Caco-2 (cell line): ENCODE measurements around the gene SOCS1. TPM values are rescaled to one million over a fixed set of nuclear protein-coding genes. Genes with fewer than 3 reads are reported as not detected.

Experiments
- BruUV-seq: library from RNA; stranded (reverse); fragments of 400-500 nt; replicated peaks from 2 replicates; lab custom pipeline; 2021; lab: Mats Ljungman, UMichigan
- CTCF ChIA-PET: fragments of 300-600 bp; sonication (Branson Sonifier 250); formaldehyde crosslinking; loops from one replicate; lab custom pipeline; 2022; ENCODE audit warnings: antibody characterized with exemption; lab: Charles Lee
- POLR2A ChIA-PET: fragments of 300-600 bp; sonication (Branson Sonifier 250); formaldehyde crosslinking; loops from one replicate; lab custom pipeline; 2022; ENCODE audit warnings: antibody characterized with exemption; lab: Charles Lee
- DNase-seq, 2 experiments: peaks; one replicate each; pipeline versions ENCODE4 v3.0.0 to v3.0.0-alpha.2; 2020 to 2022
- H3K27me3 ChIP-seq: replicated peaks from 2 replicates; pipeline ENCODE4 v1.6.0; 2011; ENCODE audit warnings: low read length; ENCODE audit not compliant: control insufficient read depth, insufficient read depth
- H3K36me3 ChIP-seq: 2 replicates; pipeline ENCODE4 v1.5.1; 2011; ENCODE audit warnings: low read length; ENCODE audit not compliant: control insufficient read depth, insufficient read depth
- H3K4me1 ChIP-seq: fragments of 250-450 bp; sonication (Bioruptor Pico); 2 replicates; pipeline ENCODE4 v1.5.1; 2020; ENCODE audit warnings: mild to moderate bottlenecking
- H3K4me3 ChIP-seq: 2 replicates; pipeline ENCODE4 v1.5.1; 2011; ENCODE audit warnings: low read depth, mild to moderate bottlenecking, control low read depth, low read length
- H3K9me3 ChIP-seq: fragments of 250-450 bp; sonication (Bioruptor Pico); 2 replicates; pipeline ENCODE4 v1.5.1; 2020; ENCODE audit warnings: mild to moderate bottlenecking, moderate library complexity
- H3K27ac Mint-ChIP-seq: one replicate; pipeline ENCODE4 v1.8.0; 2022; ENCODE audit warnings: mixed read lengths; ENCODE audit not compliant: unreplicated experiment
- H3K27me3 Mint-ChIP-seq: one replicate; pipeline ENCODE4 v1.8.0; 2022; ENCODE audit warnings: mixed read lengths; ENCODE audit not compliant: insufficient read depth, unreplicated experiment
- H3K36me3 Mint-ChIP-seq: one replicate; pipeline ENCODE4 v1.8.0; 2022; ENCODE audit warnings: mild to moderate bottlenecking, mixed read lengths; ENCODE audit not compliant: insufficient read depth, unreplicated experiment
- H3K4me1 Mint-ChIP-seq: one replicate; pipeline ENCODE4 v1.8.0; 2022; ENCODE audit warnings: low read depth, mixed read lengths; ENCODE audit not compliant: unreplicated experiment
- H3K4me3 Mint-ChIP-seq: one replicate; pipeline ENCODE4 v1.8.0; 2022; ENCODE audit warnings: mild to moderate bottlenecking, moderate library complexity, mixed read lengths; ENCODE audit not compliant: unreplicated experiment
- H3K9me3 Mint-ChIP-seq: one replicate; pipeline ENCODE4 v1.8.0; 2022; ENCODE audit warnings: mixed read lengths; ENCODE audit not compliant: unreplicated experiment
- CTCF ChIP-seq, 2 experiments: fragments of 200-600 bp in 1 of 2; IDR thresholded peaks; 1 replicate in 1 of 2; 2 replicates in 1 of 2; pipeline versions ENCODE4 v1.5.1 to v1.8.0; 2011 to 2022; ENCODE audit warnings: antibody characterized with exemption in 1 of 2, control low read depth in 1 of 2, inconsistent platforms in 1 of 2, low read depth in 1 of 2, low read length in 1 of 2, mild to moderate bottlenecking in 1 of 2, moderate library complexity in 1 of 2; ENCODE audit not compliant: insufficient read depth in 1 of 2, severe bottlenecking in 1 of 2, unreplicated experiment in 1 of 2
- intact Hi-C: fragments of 100-400 bp; cut with micrococcal nuclease; formaldehyde crosslinking; loops from one replicate; pipeline ENCODE4 v1.10.0; 2022; ENCODE audit not compliant: unreplicated experiment
- total RNA-seq: library from RNA; stranded (reverse); gene quantifications from 2 replicates; pipeline ENCODE4 v1.2.3, GENCODE V29; 2022

Gene SOCS1
- total RNA-seq, 1 experiment from 2014 or later, result 13.2 TPM

- BruUV-seq, result no TSS peak
- Histone ChIP-seq H3K4me3 (no peak overlapping the region), H3K27me3 (no peaks in the 10 kb centered on the region), H3K4me1 (no peaks in the 10 kb centered on the region), H3K9me3 (no peaks in the 10 kb centered on the region), H3K36me3 (no peaks in the 10 kb centered on the region)
- Mint-ChIP-seq H3K4me3 (no peak overlapping the region), H3K9me3 (no peaks in the 10 kb centered on the region), H3K36me3 (no peaks in the 10 kb centered on the region), H3K27me3 (no peaks in the 10 kb centered on the region), H3K27ac (no peak overlapping the region), H3K4me1 (no peaks in the 10 kb centered on the region)
- POLR2A ChIA-PET, result interaction anchor here (0.5 kb wide), 1 partner anchor 17 kb away, joined by 5 read pairs; no protein-coding TSS in a partner anchor
- DNase-seq, result no peak
- no peak for TF ChIP-seq CTCF (IDR thresholded peaks at IDR 0.05; ENCODE audit: insufficient read depth in 1 of 2, low read depth in 1 of 2, low read length in 1 of 2, severe bottlenecking in 1 of 2, unreplicated experiment in 1 of 2)
- CTCF ChIA-PET, result interaction anchor here (0.7 kb wide), 1 partner anchor 122 kb away, joined by 4 read pairs; no protein-coding TSS in a partner anchor
- intact Hi-C loops, result no loop called here
Observed at GRCh38 chr16:11234884-11235702, 20.9 kb downstream of the SOCS1 start.

GRCh38 chr16:11233727-11234376 is 22.2 kb downstream of the SOCS1 start:
- H3K36me3 Mint-ChIP-seq, result no peaks in the 10 kb centered on the region
- H3K9me3 Mint-ChIP-seq, result no peaks in the 10 kb centered on the region
- TF ChIP-seq CTCF (IDR thresholded peaks at IDR 0.05; ENCODE audit: insufficient read depth in 1 of 2, low read depth in 1 of 2, low read length in 1 of 2, severe bottlenecking in 1 of 2, unreplicated experiment in 1 of 2), result peak in 1 of 2 experiments; percentile 7
- CTCF ChIA-PET, result no interaction called here
- H3K4me1 ChIP-seq, result no peaks in the 10 kb centered on the region
- intact Hi-C loops, result no loop called here
- H3K27me3 Mint-ChIP-seq, result no peaks in the 10 kb centered on the region
- H3K9me3 ChIP-seq, result no peaks in the 10 kb centered on the region
- no peaks in the 10 kb centered on the region for H3K36me3 ChIP-seq
- H3K27me3 ChIP-seq, result no peaks in the 10 kb centered on the region
- no peak overlapping the region for H3K4me3 ChIP-seq
- no peak overlapping the region for H3K27ac Mint-ChIP-seq
- H3K4me1 Mint-ChIP-seq, result no peaks in the 10 kb centered on the region
- POLR2A ChIA-PET, result interaction anchor here (0.7 kb wide), 1 partner anchor 9 kb away, joined by 5 read pairs; no protein-coding TSS in a partner anchor
- no peak for DNase-seq
- no TSS peak for BruUV-seq
- H3K4me3 Mint-ChIP-seq, result no peak overlapping the region

- TF ChIP-seq CTCF (IDR thresholded peaks at IDR 0.05; ENCODE audit: insufficient read depth in 1 of 2, low read depth in 1 of 2, low read length in 1 of 2, severe bottlenecking in 1 of 2, unreplicated experiment in 1 of 2), result no peak
- no peaks in the 10 kb centered on the region for H3K27me3 Mint-ChIP-seq
- no peaks in the 10 kb centered on the region for H3K36me3 ChIP-seq
- no peaks in the 10 kb centered on the region for H3K9me3 Mint-ChIP-seq
- H3K9me3 ChIP-seq, result no peaks in the 10 kb centered on the region
- no peaks in the 10 kb centered on the region for H3K36me3 Mint-ChIP-seq
- POLR2A ChIA-PET, result interaction anchor here (0.7 kb wide), 1 partner anchor 9 kb away, joined by 5 read pairs; no protein-coding TSS in a partner anchor
- no peak for DNase-seq
- no peaks in the 10 kb centered on the region for H3K4me1 Mint-ChIP-seq
- H3K4me3 Mint-ChIP-seq, result no peak overlapping the region
- no TSS peak for BruUV-seq
- intact Hi-C loops, result no loop called here
- CTCF ChIA-PET, result no interaction called here
- no peaks in the 10 kb centered on the region for H3K4me1 ChIP-seq
- H3K27me3 ChIP-seq, result no peaks in the 10 kb centered on the region
- no peak overlapping the region for H3K4me3 ChIP-seq
- no peak overlapping the region for H3K27ac Mint-ChIP-seq
Observed at GRCh38 chr16:11232852-11233726, 22.9 kb downstream of the SOCS1 start.
